H1 (cell line): Measurements from ENCODE around the gene CMTM3. TPM values are rescaled to one million over a fixed set of nuclear protein-coding genes. Genes with fewer than 3 reads are reported as not detected.

ENCODE experiments used
- CTCF ChIA-PET: fragments of 300-600 bp; sonication (Branson Sonifier 250); formaldehyde crosslinking; loops from one replicate; lab custom pipeline; 2021; ENCODE audit not compliant: partially characterized antibody; lab: Charles Lee
- POLR2A ChIA-PET: fragments of 300-600 bp; sonication (Branson Sonifier 250); formaldehyde crosslinking; loops from one replicate; lab custom pipeline; 2021; ENCODE audit warnings: inconsistent platforms; ENCODE audit not compliant: partially characterized antibody; lab: Charles Lee
- DNase-seq, 2 experiments: peaks; one replicate each; pipeline versions ENCODE4 v3.0.0 to v3.0.0-alpha.2; 2010 to 2022; ENCODE audit warnings: low spot score in 2 of 2, low read depth in 1 of 2, mixed read lengths in 1 of 2
- FAIRE-seq: peaks from 2 replicates; lab custom pipeline; 2011; peaks lifted over from hg19 to GRCh38; lab: Jason Lieb, UNC
- H2AFZ ChIP-seq: 2 replicates; pipeline ENCODE4 v1.8.1; 2012; ENCODE audit warnings: low read length, inconsistent platforms
- H2AK5ac ChIP-seq: 2 replicates; pipeline ENCODE4 v1.6.1; 2013; ENCODE audit warnings: low read depth, low read length
- H2BK120ac ChIP-seq: replicated peaks from 2 replicates; pipeline ENCODE3; 2013; ENCODE audit warnings: low read depth, low read length, inconsistent platforms
- H2BK12ac ChIP-seq: 2 replicates; pipeline ENCODE4 v1.6.1; 2013; ENCODE audit warnings: low read depth, low read length
- H2BK15ac ChIP-seq: 2 replicates; pipeline ENCODE4 v1.6.1; 2013; ENCODE audit warnings: low read length
- H2BK20ac ChIP-seq: 2 replicates; pipeline ENCODE4 v1.6.1; 2013; ENCODE audit warnings: low read length
- H2BK5ac ChIP-seq: 2 replicates; pipeline ENCODE4 v1.6.1; 2013; ENCODE audit warnings: low read depth, low read length
- H3K14ac ChIP-seq: 2 replicates; pipeline ENCODE4 v1.6.1; 2013; ENCODE audit warnings: inconsistent platforms; ENCODE audit not compliant: insufficient read length
- H3K18ac ChIP-seq: 2 replicates; pipeline ENCODE4 v1.6.1; 2013; ENCODE audit warnings: low read length; ENCODE audit errors: extremely low read depth
- H3K23ac ChIP-seq: 2 replicates; pipeline ENCODE4 v1.6.1; 2013; ENCODE audit warnings: inconsistent platforms; ENCODE audit not compliant: insufficient read length
- H3K23me2 ChIP-seq: 2 replicates; pipeline ENCODE4 v1.6.1; 2013; ENCODE audit warnings: low read depth, low read length
- H3K27ac ChIP-seq: 2 replicates; pipeline ENCODE4 v1.6.1; 2011; ENCODE audit warnings: low read depth, low read length, inconsistent platforms
- H3K27me3 ChIP-seq, 4 experiments: replicated peaks in 1 of 4; 1 replicate in 1 of 4; 2 replicates in 3 of 4; pipeline versions ENCODE4 v1.6.1 to v1.8.1; 2011 to 2013; ENCODE audit warnings: low read length in 3 of 4, mild to moderate bottlenecking in 3 of 4, inconsistent platforms in 2 of 4, mixed read lengths in 2 of 4, moderate library complexity in 1 of 4; ENCODE audit not compliant: control insufficient read depth in 3 of 4, insufficient read depth in 3 of 4; ENCODE audit errors: extremely low read depth in 1 of 4
- H3K36me3 ChIP-seq, 4 experiments: 2 replicates each; pipeline versions ENCODE4 v1.6.1 to v1.8.1; 2011 to 2013; ENCODE audit warnings: mild to moderate bottlenecking in 4 of 4, low read length in 3 of 4, moderate library complexity in 2 of 4, control low read depth in 1 of 4, inconsistent platforms in 1 of 4; ENCODE audit not compliant: insufficient read depth in 4 of 4, control insufficient read depth in 2 of 4
- H3K4ac ChIP-seq: replicated peaks from 2 replicates; pipeline ENCODE3; 2013; ENCODE audit warnings: low read length, low read depth, mixed read lengths, inconsistent platforms; ENCODE audit not compliant: insufficient read length
- H3K4me1 ChIP-seq, 4 experiments: replicated peaks in 1 of 4; 1 replicate in 1 of 4; 2 replicates in 3 of 4; pipeline versions ENCODE4 v1.6.1 to v1.8.1; 2011 to 2013; ENCODE audit warnings: low read length in 3 of 4, inconsistent platforms in 2 of 4, mixed read lengths in 1 of 4; ENCODE audit not compliant: insufficient read depth in 4 of 4, control insufficient read depth in 3 of 4
- H3K4me2 ChIP-seq, 2 experiments: 2 replicates each; pipeline versions ENCODE4 v1.6.1 to v1.8.1; 2011 to 2013; ENCODE audit warnings: low read depth in 2 of 2, low read length in 2 of 2, control low read depth in 1 of 2, inconsistent platforms in 1 of 2, mild to moderate bottlenecking in 1 of 2; ENCODE audit not compliant: insufficient read depth in 1 of 2
- H3K4me3 ChIP-seq, 4 experiments: fragments of 200-600, 300-600 bp in 1 of 4; sonication (generic), shearing (Covaris generic), sonication (Bioruptor Twin) in 1 of 4; 2 replicates each; pipeline versions ENCODE4 v1.5.1 to v1.8.1; 2011 to 2016; ENCODE audit warnings: low read length in 4 of 4, low read depth in 3 of 4, control low read depth in 2 of 4, inconsistent platforms in 2 of 4, mild to moderate bottlenecking in 2 of 4, mixed read lengths in 1 of 4, moderate library complexity in 1 of 4; ENCODE audit not compliant: insufficient read depth in 2 of 4; ENCODE audit errors: extremely low read depth in 1 of 4
- H3K56ac ChIP-seq: replicated peaks from 2 replicates; pipeline ENCODE3; 2013; ENCODE audit warnings: low read depth, mild to moderate bottlenecking, mixed read lengths, low read length, inconsistent platforms; ENCODE audit not compliant: insufficient read length
- H3K79me1 ChIP-seq: 2 replicates; pipeline ENCODE4 v1.6.1; 2013; ENCODE audit warnings: low read depth, low read length, control low read depth
- H3K79me2 ChIP-seq, 2 experiments: 2 replicates each; pipeline versions ENCODE4 v1.6.1 to v1.8.1; 2012 to 2013; ENCODE audit warnings: low read length in 2 of 2, mild to moderate bottlenecking in 2 of 2, inconsistent platforms in 1 of 2; ENCODE audit not compliant: insufficient read depth in 2 of 2, control insufficient read depth in 1 of 2
- H3K9ac ChIP-seq, 4 experiments: replicated peaks in 1 of 4; 1 replicate in 1 of 4; 2 replicates in 3 of 4; pipeline versions ENCODE4 v1.6.1 to v1.8.1; 2011 to 2013; ENCODE audit warnings: low read depth in 3 of 4, low read length in 3 of 4, control low read depth in 2 of 4, mild to moderate bottlenecking in 2 of 4, moderate library complexity in 2 of 4, inconsistent platforms in 1 of 4; ENCODE audit errors: extremely low read depth in 1 of 4
- H3K9me3 ChIP-seq, 2 experiments: 2 replicates each; pipeline versions ENCODE4 v1.6.1 to v1.8.1; 2012 to 2013; ENCODE audit warnings: mild to moderate bottlenecking in 2 of 2, moderate library complexity in 2 of 2, control low read depth in 1 of 2, inconsistent platforms in 1 of 2, low read depth in 1 of 2, low read length in 1 of 2, mixed read lengths in 1 of 2; ENCODE audit not compliant: insufficient read depth in 2 of 2
- H4K20me1 ChIP-seq, 2 experiments: replicated peaks in 1 of 2; 2 replicates each; pipeline versions ENCODE3 to v1.8.1; 2011 to 2013; ENCODE audit warnings: inconsistent platforms in 2 of 2, low read length in 2 of 2, mild to moderate bottlenecking in 1 of 2; ENCODE audit not compliant: insufficient read depth in 2 of 2, control insufficient read depth in 1 of 2
- H4K5ac ChIP-seq: 2 replicates; pipeline ENCODE4 v1.6.1; 2013; ENCODE audit warnings: low read length, low read depth, mixed read lengths, inconsistent platforms; ENCODE audit not compliant: insufficient read length
- H4K8ac ChIP-seq: 2 replicates; pipeline ENCODE4 v1.8.0; 2013; ENCODE audit warnings: mild to moderate bottlenecking, moderate library complexity, low read length, inconsistent platforms; ENCODE audit not compliant: insufficient read depth; ENCODE audit errors: extremely low read depth
- H4K91ac ChIP-seq: replicated peaks from 2 replicates; pipeline ENCODE3; 2013; ENCODE audit warnings: low read length, mixed read lengths, inconsistent platforms; ENCODE audit not compliant: insufficient read length
- RFX5 ChIP-seq: IDR thresholded peaks from 2 replicates; pipeline ENCODE4 v1.6.1; 2011; ENCODE audit warnings: low read depth, low read length, improper control_type of control experiment, borderline replicate concordance
- YY1 ChIP-seq: IDR thresholded peaks from 2 replicates; pipeline ENCODE4 v1.6.1; 2011; ENCODE audit warnings: low read depth, mild to moderate bottlenecking, low read length
- WGBS, 2 experiments: shearing (Covaris generic) in 1 of 2; methylation state at CpG; one replicate each; pipeline versions ENCODE4 v1.1.6 to v1.1.7; 2013 to 2015; ENCODE audit warnings: low lambda C conversion rate in 2 of 2, mixed read lengths in 2 of 2, inconsistent platforms in 1 of 2, low coverage in 1 of 2, missing lambda C conversion rate in 1 of 2; ENCODE audit not compliant: insufficient replicate concordance in 2 of 2, insufficient coverage in 1 of 2, insufficient read length in 1 of 2; ENCODE audit errors: extremely low coverage in 1 of 2, missing lambda C conversion rate in 1 of 2; 5-methylcytosine and 5-hydroxymethylcytosine counted together
- polyA plus RNA-seq, 7 experiments: library from polyadenylated mRNA; depleted of rRNA in 3 of 7; stranded (reverse) in 5 of 7; unstranded in 2 of 7; fragments of >200 nt in 5 of 7; fragments of 200-250 nt in 2 of 7; gene quantifications; 1 replicate in 5 of 7; 2 replicates in 1 of 7; 4 replicates in 1 of 7; pipeline versions ENCODE4 v1.2.1 to v1.2.3, GENCODE V29; 2011 to 2013; ENCODE audit warnings: missing spikeins in 2 of 7, mixed read lengths in 2 of 7
- total RNA-seq: library from RNA; stranded (reverse); fragmentation: NEBNext Ultra II Directional; extraction: Animal tissue kit (Norgen Biotek cat#: 25700); gene quantifications from 2 replicates; pipeline ENCODE4 v1.2.1, GENCODE V29; 2021

CMTM3 gene
- total and polyA plus RNA-seq, 2 of the 8 experiments (the other 6 are each of a cell fraction or from before 2014, with no cell fraction given): 24.7 to 24.8 TPM

DNA sequence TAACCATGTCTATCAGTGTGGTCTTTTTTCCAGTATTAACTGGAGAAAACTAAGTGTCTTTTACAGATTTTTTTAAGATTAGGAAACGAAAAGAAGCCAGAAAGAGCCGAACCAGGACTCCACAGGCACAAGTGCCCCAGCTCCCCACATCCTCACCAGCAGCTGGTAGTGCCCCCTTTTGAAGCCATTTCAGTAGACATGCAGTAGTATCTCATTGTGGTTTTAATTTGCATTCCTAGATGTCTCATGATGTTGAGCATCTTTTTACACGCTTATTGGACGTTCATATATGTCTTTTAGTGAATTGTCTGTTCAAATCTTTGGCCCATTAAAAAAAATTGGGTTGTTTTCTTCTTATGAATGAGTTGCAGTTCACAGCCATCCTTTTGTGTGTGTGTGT is 4.8 kb upstream of the CMTM3 start:
- Histone ChIP-seq H2AFZ (no peak overlapping the region), H2BK20ac (no peak overlapping the region), H3K4ac (no peak overlapping the region), H2AK5ac (no peak overlapping the region), H3K9me3 (no peaks in the 10 kb centered on the region), H2BK5ac (no peak overlapping the region), H3K27me3 (no peaks in the 10 kb centered on the region), H3K27ac (no peak overlapping the region), H3K4me1 (peaks cover 0 to 4% (median 0%) of the 10 kb centered on the region in 4 experiments; a peak in 3 of 7 replicates), H3K4me3 (no peak overlapping the region), H3K4me2 (no peak overlapping the region), H4K91ac (no peak overlapping the region), H2BK15ac (no peak overlapping the region), H4K8ac (no peak overlapping the region), H3K18ac (no peak overlapping the region), H3K79me1 (no peaks in the 10 kb centered on the region), H3K23ac (no peak overlapping the region), H2BK12ac (no peak overlapping the region), H3K79me2 (no peaks in the 10 kb centered on the region), H3K9ac (no peak overlapping the region), H3K36me3 (no peaks in the 10 kb centered on the region), H4K20me1 (no peaks in the 10 kb centered on the region), H4K5ac (no peak overlapping the region), H3K23me2 (peaks cover 7% of the 10 kb centered on the region), H2BK120ac (no peak overlapping the region), H3K56ac (no peak overlapping the region), H3K14ac (no peak overlapping the region)
- ChIA-PET CTCF (interaction anchor here (1.2 to 1.7 kb wide), 3 partner anchors 9 to 179 kb away, joined by 3 to 7 read pairs (median 4); no protein-coding TSS in a partner anchor), POLR2A (interaction anchor here (0.8 kb wide), 1 partner anchor 70 kb away, joined by 3 read pairs; no protein-coding TSS in a partner anchor)
- DNase-seq (no peak), FAIRE-seq (no peak)
- TF ChIP-seq YY1 (no peak), RFX5 (no peak)
- 88% methylated on average over 4 of the region's 4 CpGs; no CpG with 5 or more reads in 1 of the 2 experiments for WGBS, 2 experiments
